GM18499 (cell line): Measurements from ENCODE around the gene ZNF275.
A peak's percentile ranks its signal among the peaks of the same experiment; 100 is the strongest.

Source experiments
- ATAC-seq: cut with Tn5 transposase; IDR thresholded peaks from one replicate; pipeline ENCODE4 v1.9.1; 2021; ENCODE audit warnings: moderate number of reproducible peaks; ENCODE audit not compliant: insufficient read depth, unreplicated experiment

Gene ZNF275

DNA sequence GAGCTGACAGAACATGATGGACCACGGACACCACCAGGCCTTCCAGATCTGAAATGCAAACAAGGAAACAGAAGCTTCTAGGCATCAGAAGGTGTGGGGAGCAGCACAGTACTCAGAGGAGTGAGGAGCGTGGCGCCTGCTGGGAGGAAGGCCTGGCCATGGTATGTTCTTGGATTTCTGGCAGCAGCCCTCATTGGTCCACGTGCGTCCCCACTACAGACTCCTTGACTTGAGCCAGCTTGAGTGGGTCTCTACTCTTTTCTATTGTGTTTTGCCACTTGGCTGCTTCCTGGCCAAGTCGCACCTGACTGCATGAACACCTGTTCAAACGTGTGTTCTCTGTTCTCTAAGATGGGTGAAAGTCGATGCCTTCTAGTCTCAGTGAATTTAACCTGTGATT is 18.0 kb downstream of the ZNF275 start:
- no peak for ATAC-seq

DNA sequence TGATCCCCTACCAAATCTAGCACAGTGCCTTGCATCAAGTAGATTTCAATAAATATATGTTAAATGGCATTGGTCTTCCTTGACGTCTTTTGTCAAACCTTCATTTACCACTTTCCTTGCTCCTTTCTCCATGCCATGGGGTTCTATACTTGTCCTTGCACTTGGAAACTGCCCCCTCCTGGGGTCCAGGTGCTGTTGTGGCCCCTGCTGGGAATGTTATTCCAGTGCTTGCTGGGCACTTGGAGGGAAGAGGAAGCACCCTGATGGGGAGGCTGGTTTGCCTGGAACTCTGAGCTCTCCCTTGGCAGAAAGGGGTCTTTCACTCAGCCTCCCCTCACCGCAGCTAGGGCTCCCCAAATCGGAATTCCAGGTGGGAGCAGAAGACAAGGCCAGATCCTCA is 18.9 kb downstream of the ZNF275 start:
- no peak for ATAC-seq

DNA sequence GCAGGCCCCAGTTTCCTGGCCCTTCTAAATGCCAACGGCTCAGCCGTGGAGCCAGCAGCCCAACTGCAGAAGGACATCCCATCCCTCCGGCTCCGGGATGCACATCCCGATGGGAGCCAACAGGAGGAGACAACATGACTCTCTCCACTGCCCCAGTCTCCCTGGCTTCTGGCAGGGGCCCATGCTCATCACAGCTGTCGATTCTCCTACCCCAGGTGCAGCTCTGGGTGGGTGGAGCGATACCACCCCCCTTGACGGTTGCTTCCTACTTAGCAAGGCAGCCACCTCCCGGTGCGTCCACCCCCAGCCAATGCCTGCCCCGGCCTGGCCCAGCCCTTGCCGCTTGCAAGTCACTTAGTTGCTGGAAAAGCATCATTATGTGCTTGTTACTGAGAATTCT is 19.5 kb downstream of the ZNF275 start:
- ATAC-seq: no peak

DNA sequence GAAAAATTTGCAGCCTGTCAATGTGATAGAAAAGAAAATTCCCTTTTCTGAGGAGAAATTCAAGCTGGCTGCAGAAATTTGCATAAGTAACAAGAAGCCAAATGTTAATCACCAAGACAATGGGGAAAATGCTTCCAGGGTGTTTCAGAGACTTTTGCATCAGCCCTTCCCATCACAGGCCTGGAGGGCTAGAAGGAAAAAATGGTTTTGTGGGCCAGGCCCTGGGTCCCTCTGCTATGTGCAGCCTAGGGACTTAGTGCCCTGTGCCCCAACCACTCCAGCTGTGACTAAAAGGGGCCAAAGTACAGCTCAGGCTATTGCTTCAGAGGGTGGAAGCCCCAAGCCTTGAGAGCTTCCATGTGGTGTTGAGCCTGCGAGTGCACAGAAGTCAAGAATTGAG is 23.9 kb downstream of the ZNF275 start:
- ATAC-seq: no peak

DNA sequence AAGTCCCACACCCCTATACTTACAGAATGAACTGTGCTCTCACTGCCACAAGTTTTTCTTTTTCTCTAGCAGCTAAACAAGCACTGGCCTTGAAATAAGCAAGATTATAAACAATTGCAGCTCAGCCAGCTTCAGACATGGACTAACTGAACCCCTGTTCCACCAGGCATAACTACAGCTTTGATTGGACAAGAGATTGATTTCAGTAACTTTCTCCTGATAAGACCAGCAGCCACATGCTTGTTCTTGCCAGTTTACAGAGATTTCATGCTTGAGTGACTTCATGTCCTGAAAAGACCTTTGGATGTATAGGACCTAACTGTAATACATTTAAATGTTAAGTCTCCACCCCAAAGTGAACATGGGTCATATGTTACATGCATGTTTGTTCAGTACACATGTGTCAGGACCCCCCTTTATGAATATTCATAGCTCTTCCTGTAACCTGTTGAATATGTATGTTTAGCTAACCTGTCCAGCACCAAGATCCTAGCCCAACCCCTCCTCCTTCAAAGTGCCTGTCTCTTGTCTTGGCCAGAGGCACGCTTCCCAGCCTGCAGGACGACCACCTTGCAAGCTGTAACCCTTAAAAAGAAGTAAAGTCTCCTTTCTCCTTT is 27.9 kb downstream of the ZNF275 start:
- ATAC-seq: no peak

DNA sequence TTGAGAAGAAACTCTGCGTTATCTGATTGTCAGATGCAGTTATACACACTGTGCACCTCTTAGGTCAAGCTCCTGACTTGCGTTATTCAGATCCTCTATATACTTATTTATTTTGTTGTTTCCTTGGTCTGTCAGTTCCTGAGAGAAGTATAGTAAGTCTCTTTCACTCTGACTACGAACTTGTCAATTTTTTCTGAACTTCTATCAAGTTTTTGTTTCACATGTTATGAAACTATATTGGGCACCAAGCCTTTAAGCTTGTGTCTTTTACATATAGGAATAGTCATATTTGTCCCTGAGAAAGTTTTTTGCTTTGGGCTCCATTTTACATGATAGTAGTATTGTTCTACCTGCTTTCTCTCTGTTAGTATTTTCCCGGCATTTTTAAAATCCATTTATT is 31.7 kb downstream of the ZNF275 start:
- ATAC-seq: peak; percentile 70

DNA sequence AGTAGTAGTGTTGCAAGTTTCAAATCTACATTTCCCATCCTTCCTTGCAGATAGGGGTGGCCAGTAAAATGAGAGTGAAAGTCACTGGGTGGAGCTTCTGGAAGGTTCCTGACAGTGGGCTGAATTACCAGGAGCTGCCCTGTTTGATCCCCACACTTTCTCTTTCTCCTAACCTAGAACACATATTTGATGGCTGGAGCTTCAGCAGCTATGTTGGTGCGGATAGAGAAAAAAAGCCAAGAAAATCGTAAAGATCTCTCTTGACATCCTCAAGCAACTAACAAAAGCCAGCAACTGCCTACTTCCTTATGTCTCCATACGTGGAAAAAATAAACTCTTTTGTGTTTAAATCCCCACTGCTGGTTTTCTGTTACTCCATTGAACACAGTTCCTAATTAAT is 32.2 kb downstream of the ZNF275 start:
- ATAC-seq: no peak

DNA sequence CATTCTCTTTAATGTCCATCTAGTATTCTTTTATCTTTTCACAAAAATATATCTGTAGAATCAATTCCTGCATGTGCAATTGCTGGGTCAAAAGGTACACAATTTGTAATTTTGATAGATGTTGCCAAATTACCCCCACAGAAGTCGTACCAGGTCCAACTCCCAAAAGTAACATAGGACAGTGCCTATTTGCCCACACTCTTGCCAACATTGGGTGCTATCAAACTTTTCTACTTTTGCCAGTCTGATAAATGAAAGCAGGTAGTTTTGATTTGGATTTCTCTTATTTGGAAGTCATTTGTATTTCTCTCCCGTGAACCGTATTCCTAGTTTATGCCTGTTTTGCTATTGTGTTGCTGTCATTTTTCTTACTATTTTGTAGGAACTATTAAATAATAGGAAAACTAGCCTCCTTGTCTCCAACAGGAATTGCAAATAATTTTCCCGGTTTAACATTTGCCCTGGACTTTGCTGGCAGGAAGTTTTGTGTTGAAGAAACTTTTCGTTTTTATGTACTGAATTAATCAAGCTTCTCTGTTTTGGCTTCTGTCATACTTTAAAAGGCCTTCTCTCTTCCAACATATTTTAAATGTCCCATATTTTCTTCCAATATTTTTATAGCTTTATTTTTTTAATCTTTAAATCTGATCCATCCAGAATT is 33.1 kb downstream of the ZNF275 start:
- no peak for ATAC-seq

DNA sequence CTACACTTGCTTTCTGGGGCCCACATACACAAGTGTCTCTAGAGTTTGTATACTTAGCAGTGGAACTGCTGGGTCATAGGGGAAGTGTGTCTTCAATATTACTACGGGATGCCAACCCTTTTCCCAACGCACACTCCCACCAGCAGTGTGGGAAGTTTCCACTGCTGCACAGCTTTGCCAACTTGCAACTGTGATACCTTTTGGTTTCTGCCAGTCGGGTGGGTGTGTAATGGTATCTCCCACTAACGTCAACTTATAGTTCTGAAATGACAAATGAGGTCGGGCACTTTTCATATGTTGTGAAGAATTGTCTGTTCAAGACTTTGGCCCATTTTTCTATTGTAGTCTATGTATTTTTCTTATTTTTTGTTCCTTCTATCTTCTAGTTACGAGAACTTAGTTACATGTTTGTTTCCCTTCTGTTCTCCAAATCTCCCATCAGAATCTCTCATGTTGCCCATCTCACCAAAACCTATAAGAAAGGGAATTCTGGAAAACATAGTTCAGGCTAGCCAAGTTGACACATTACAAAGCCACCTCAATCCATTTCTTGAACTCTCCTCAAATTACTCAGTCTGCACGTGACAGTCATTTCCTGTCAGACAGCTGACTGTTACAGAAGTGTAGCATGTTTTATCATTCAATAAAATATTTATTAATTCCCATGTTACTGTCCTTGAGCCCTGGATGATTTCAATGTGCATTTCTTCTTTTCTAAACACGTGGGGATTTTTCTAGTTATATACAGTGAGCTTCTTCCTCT is 36.5 kb downstream of the ZNF275 start:
- no peak for ATAC-seq

DNA sequence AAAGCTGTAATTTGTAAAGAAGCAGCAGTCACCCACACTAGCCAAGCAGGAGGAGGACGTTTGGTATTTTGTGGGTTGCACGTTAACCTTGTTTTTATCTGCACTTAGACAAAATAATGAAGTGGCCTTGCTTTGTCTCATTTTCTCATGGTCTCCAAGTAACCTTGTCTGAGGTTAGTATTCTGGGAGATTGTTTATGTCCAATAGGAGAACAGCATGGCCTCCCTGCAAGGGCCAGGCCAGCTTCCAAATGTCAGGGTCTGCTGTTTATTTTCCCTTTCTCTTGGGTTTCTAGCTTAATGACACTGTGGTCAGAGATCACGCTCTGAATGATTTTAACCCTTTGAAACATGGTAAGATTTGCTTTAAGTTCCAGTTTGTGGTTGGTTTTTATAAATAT is 37.3 kb downstream of the ZNF275 start:
- ATAC-seq: no peak

DNA sequence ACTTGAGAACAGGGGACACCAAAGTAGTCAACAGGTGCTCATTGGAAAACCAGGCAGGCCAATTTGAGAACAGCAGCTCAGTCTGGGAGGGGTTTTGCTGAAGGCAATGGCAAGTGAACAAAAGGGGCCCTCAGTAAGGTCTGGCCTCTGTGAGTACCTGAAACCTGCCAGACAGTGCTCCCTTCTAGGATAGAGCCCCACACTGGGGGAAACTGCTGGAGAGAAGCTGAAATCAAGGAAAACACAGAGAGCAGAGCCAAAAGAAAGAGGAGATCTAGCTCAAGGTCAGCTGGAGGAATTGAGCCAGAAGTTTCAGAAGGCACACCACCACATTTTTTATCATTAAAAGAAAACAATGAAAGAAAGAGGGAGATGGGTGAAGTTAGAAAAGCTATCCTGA is 39.0 kb downstream of the ZNF275 start:
- no peak for ATAC-seq

DNA sequence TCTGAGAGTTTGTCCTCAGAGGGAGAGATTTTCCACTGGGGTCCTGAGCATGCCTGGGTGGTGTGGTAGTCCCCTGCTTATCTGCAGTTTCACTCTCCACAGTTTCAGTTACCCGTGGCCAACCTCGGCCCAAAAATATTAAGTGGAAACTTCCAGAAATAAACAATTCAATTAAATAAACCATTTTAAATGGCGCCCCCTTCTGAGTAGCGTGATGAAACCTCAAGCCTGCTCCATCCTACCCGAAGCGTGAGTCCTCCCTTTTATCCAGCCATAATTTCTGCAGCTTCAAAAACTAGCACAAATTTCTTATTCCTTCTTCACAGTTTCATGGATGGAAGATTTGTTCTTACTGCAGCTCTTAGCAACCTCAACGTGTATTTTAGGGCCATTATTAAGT is 40.5 kb downstream of the ZNF275 start:
- no peak for ATAC-seq

DNA sequence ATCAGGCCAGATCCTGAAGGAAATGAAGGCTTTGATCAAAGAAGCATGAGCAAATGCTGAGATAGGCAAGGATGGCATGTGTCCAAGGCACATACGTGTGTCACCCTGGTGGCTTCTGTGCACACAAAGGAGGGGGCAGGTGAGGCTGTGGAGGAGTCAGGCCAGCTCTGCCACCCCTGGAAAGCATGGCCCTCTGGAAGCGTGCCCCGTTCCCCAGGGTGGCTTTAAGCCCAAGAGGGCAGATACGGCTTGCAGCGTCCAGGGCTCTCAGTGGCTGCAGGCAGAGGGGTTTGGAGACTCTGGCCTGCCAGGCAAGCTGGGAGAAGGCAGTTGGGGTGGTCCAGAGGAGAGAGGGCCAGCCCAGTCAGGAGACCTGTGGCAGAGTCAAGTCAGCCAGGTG is 41.6 kb downstream of the ZNF275 start:
- ATAC-seq: no peak

DNA sequence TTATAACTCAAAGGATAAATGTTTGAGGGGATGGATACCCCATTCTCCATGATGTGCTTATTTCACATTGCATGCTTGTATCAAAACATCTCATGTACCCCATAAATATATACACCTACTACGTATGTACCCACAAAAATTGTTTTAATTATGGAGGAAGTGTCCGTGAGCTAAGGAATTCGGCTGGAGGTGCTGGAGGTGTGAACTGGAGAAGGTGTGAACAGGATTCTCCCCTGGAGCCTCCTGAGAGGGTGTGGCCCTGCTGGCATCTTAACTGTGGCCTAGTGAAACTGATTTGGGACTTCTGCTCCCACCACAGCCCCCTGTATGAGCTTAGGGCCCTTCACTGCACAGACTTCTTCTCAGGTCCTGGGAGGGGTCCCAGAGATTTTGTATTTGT is 43.8 kb downstream of the ZNF275 start:
- no peak for ATAC-seq

DNA sequence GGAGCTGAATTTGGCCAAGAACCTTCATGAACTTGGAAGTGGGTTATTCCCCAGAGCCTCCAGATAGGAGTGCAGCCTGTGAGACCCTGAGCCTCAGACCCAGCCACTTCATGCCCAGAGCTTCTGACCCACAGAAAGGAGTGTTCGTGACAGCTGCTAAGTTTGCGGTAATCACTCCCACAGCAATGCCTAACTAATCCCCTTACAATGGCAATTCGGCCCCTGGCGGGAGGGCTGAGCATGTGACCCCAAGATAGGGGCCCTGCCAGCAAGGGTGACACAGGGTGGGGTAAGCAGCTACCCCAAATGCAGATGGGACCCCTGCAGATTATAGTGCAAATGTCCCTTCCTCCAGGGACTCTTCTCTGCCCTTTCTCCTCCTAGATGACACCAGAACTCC is 44.7 kb downstream of the ZNF275 start:
- ATAC-seq: no peak

DNA sequence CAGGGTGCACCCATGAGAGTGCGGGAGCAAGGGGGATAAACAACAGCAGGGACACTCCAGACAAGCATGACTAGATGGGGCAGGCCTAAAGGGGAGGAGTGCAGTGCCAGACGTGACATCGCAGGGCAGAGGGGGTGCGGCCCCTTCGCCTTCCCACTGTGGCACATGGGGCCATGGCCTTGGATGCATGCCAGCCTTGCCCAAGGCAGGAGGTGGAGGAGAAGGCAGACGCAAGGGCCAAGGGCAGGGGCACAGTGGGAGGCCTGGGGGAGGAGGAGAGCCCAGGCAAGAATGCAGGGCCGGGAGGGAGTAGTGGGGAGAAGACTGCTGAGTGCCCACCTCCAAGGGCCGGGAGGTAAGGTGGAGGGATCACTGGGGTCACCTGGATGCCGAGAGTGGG is 45.6 kb downstream of the ZNF275 start:
- ATAC-seq: no peak

DNA sequence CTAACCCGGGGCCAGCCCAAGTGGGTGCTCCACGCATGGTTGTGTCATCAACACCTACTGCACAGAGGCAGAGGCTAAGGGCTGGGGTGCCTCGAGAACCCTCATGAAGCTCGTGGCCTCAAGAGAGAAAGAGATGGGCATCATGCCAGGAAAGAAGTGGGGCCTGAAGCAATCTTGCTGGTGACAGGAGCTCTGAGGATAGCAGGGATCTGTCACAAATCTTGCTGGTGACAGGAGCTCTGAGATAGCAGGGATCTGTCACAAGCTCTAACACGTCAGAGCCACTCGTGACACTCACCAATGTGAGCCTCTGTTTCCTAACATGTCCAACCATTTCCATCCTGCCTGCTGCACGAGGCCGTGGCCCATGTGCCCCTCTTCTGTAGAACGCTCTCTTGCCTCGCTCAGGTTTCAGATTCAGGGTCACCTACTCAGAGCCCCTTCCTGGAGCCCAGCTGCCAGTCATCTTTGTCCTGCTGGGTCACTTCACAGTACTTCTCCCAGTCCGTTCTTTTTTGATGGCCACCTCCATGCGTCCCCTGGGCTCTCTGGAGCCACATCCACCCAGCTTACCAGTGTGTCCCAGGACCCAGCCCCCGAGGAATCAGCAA is 46.1 kb downstream of the ZNF275 start:
- ATAC-seq: no peak

DNA sequence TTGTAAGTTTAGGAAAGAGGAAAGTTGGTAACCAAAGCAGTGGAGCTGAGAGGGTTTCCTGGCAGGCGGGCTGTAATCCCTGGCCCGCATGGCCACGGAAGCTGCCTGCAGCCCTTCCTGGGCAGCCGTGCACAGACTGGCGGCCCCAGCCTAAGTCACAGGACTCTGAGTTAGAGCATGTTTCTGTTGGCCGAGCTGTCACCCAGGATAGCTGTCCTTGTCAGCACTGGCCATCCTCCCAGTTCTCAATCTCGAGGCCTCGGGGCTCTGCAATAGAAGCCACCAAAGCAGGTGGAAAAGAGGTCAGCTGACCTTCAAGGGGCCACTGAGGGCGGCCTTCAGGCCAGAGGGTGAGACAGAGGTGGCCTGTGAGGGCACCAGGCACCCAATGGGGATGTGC is 46.7 kb downstream of the ZNF275 start:
- ATAC-seq: no peak

DNA sequence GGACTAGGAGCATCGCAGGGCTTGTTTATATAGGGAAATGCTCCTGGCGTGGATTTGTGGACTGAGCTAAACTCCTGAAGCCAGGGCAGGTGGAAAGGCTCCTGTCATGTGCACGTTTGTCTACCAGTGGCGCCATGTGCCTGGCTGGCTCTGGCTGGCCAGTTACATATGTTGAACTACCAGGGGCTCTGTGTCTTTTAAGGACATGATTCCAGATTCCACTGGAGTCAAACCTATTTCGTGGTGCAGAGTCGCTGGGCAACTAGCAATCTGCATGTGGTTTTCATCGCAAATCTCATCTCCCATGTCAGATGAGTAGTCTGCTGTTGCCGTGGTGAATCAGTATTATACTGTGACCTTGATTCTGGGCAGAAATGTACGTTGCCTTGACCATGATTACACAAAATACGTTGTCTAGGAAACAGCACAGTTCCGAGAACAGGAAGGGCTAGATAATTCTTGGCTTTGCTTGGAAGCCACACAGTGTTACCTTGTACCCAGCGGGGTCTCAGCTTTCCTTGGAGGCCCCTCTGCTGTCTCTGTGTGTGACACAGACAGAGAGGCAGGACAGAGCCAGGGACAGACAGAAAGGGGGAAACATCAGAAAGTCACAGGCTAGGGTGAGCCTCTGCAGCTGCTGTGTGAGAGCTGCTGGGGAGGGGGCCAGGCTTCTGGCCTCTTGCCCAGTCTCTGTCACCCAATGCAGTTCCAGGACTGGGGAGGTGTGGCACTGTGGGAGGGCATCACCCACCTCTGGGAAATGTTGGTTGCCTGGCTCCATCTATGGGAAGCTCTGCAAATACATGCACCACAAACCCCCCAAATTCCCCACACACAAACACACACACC is 48.0 kb downstream of the ZNF275 start:
- ATAC-seq: no peak
